Fibroblast of skin of left biceps (primary cell): ENCODE results near the gene IMMP2L.
A peak's percentile ranks its signal among the peaks of the same experiment; 100 is the strongest.
"Not testable (repeated sequence)": the region's sequence is repeated elsewhere in the genome, so short reads cannot be mapped to it uniquely, and the experiment has no call there.

Experiments
- DNase-seq, 2 experiments: peaks; one replicate each; pipeline ENCODE4 v3.0.0-alpha.2; 2013; ENCODE audit warnings: low read depth in 2 of 2

Gene IMMP2L

DNA sequence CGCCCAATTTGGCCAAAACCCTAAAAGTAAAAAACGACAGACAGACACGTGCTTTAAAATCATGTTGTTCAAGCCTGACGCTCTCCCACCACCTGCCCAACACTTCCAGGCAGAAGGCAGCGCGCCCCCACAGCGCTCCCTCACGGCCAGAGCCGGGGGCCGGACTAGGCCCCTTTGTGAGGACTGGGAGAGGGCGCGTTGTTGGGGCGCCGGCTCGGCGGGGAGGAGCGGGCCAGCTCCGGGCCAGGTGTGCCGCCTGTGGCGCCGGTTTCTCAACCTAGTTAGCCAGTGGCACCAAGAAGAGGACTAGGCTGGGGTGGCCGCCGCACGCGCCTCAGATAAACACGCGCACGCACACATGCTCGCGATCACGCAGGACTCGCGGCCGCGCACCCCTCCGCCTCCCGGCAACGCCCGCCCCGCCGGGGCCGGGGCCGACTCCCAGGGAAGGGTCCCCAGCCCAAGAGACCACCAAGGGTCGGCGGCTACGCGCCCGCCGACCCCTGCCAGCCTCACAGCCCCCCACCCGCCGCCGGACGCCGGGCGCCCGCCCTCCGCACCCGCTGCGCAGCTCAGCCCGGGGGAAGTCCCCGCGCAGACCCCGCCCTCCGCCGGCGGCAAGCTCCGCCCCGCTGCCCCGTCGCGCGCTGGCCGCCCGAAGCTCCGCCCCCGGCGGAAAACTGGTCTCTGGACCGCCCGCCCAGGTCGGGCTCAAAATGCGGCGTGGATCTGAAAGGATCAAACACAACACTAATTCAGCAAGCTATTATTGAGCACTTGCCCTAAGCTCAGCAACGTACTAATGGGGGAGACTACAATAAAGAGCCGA, at the start of gene IMMP2L:
TSS of gene IMMP2L (minus strand) at position 589 of the 829 bp plus-strand sequence.
- peak; percentile 40 to 41 for DNase-seq

GRCh38 chr7:111609483-111610254, 47.4 kb upstream of the IMMP2L start:
- DNase-seq: not testable (repeated sequence)

DNA sequence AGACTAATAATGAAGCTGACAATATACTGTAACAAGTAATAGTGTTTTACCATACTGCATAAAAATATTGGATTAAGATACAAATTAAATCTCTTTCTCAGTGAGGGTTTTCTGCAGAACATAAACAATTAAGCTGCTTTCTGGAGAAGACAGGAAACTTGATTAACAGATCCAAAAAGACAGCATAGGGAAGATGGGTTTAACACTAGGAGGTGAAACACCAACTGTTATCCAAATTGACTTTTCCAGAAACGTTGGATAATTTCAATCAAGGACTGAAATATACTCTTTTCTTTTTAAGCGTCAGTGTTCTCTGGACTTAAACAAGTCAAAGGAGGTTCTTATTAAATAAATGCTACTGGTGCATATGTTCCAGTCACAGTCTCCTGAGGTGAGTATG, 45.3 kb upstream of the IMMP2L start:
- DNase-seq: no peak

GRCh38 chr7:111605246-111605645, 43.0 kb upstream of the IMMP2L start:
- no peak for DNase-seq

- no peak for DNase-seq
Measured at GRCh38 chr7:111600091-111600490, 37.8 kb upstream of the IMMP2L start.

DNA sequence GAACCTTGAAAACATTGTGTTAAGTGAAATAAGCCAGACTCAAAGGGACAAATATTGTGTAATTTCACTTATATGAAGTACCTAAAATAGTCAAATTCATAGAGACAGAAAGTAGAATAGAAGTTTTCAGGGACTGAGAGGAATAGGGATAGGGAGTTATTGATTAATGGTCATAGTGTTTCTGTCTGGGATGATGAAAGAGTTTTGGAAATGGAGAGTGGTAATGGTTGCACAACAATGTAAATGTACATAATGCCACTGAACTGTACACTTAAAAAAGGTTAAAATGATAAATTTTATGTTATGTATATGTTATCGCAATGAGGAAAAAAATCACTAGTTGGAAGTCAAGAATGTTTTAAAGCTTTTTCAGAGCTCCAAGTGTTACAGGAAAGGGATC, 33.5 kb upstream of the IMMP2L start:
- DNase-seq: no peak

GRCh38 chr7:111594602-111595001, 32.3 kb upstream of the IMMP2L start:
- no peak for DNase-seq

- no peak for DNase-seq
Measured at GRCh38 chr7:111593343-111593742, 31.1 kb upstream of the IMMP2L start.

GRCh38 chr7:111588065-111588433, 25.8 kb upstream of the IMMP2L start:
- no peak for DNase-seq

DNA sequence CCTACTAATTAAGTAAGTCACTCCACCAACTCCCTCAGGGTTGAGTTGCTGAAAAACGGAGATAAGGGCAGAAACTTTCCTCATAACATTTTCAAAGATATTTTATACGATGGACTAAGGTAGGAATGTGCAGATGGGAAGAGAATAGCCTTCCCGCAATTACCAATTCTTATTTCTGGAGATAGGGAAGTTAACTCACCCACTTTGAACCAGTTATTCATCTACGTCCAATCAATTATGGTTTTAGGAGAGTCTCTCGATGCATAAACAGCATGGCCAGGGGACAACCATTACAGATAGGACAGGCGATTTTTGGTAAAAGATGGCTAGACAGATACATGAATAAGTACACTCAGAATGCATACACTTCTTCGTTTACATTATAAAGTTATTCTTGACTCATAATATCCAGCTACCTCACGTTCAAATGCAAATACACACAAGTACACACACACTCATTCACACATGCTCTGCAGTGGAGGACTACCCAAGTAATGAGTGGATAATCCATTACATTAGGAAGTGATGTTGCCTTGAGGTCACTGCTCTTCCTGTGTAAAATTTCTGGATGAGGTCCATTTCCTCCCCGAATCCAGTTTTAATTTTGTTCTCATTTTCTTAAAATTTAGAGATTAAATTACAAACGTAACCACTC, 25.2 kb upstream of the IMMP2L start:
- DNase-seq: no peak

DNA sequence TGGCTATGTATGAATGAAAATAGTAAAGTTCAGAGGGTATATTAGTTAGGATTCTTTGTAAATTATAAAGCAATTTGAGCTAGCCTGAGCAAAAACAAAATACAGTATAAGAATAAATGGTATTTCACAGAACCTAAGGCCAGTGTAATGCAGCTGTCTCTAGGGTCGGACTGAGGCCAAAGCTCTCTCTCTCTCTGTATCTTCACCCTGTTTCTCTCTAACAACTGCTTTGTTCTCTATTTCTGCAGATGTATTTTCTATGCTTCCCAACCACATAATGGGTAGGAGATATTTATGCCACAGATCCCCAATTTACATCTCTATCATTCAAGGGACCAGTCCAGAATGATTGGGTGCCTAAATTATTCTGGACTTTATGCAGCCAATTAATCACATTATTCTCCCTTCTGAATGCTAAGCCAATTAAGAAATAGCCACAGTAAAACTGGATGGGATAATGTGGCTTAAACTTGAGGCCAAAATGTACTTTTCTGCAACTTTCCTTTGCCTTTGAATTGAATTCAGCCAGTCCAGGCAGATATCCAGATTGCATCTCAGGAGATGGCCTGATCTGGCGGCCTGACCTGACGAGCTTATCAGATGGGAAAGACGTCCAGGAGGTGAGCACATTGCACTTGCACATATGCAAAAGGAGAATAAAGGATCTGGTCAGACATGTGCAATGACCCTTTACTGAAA, 24.6 kb upstream of the IMMP2L start:
- DNase-seq: no peak

GRCh38 chr7:111581784-111582488, 19.6 kb upstream of the IMMP2L start:
- DNase-seq: not testable (repeated sequence)

DNA sequence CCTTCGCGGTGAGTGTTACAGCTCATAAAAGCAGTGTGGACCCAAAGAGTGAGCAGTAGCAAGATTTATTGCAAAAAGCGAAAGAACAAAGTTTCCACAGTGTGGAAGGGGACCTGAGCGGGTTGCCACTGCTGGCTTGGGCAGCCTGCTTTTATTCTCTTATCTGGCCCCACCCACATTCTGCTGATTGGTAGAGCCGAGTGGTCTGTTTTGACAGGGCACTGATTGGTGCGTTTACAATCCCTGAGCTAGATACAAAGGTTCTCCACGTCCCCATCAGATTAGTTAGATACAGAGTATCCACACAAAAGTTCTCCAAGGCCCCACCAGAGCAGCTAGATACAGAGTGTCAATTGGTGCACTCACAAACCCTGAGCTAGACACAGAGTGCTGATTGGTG, 18.9 kb upstream of the IMMP2L start:
- not testable (repeated sequence) for DNase-seq

DNA sequence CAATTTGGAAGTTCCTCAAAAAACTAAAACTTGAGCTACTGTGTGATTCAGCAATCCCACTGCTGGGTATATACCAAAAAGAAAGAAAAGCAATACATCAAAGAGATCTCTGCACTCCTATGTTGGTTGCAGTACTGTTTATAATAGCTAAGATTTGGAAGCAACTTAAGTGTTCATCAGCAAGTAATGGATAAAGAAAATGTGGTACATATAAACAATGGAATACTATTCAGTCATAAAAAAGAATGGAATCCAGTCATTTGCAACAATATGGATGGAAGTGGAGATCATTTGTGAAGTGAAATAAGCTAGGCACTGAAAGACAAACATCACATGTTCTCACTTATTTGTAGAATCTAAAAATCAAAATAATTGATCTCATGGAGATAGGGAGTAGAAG, 16.5 kb upstream of the IMMP2L start:
- DNase-seq: no peak

GRCh38 chr7:111571720-111572119, 9.4 kb upstream of the IMMP2L start:
- DNase-seq: no peak

DNA sequence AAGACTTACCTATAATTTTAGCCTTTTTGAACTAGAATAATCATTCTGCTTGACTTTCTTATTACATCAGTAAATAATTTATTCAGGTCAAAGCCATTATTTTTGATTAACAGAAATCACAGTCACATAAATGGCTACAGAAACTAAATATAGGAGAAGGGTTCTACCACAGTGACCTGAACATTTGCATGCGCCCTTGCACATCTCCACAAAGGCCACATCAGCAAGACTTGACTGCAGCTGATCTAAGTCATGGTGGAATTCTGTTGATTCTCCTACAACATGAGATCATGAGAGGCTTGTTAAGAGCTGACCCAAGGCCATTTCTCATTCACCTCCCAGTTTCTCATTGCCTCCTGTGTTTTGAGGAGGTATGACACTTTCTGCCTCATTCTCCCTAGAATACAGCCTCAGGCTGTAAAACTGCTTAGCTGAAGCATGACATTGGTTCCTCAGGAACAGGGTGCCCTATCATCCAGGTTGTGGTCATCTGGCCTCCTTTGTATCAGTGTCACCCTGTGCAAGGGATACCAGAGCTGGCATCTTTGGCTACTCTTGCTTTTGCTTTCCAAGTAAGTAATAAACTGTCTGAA, 6.7 kb upstream of the IMMP2L start:
- no peak for DNase-seq

- DNase-seq: no peak
Measured at GRCh38 chr7:111568419-111568818, 6.1 kb upstream of the IMMP2L start.

DNA sequence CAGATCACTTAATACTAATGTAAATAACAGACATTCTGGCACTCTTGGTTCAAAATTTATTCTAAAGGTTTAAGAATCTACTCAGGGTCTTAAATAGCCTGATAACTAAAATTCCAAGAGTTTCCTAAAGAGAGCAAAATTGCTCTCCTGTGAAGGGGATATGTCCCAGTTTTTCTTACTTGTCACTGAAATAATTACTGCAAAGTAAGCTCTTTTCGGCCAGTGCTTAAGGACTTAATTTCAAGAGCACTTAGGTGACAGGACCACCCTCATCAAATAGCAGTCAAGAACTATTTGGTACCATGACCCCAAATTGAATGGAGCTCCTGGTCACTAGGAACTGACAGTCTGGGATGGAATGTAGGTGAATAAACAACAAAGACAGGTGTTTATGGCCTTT, 1.8 kb upstream of the IMMP2L start:
- DNase-seq: no peak

GRCh38 chr7:111561654-111561903, 713 bp downstream of the IMMP2L start:
- no peak for DNase-seq

GRCh38 chr7:111560773-111561653, 1.3 kb downstream of the IMMP2L start:
- DNase-seq: no peak
